AG08396 (cell line): ENCODE data around the gene PYHIN1.
A peak's percentile ranks its signal among the peaks of the same experiment; 100 is the strongest.
"Not testable (repeated sequence)": the region's sequence is repeated elsewhere in the genome, so short reads cannot be mapped to it uniquely, and the experiment has no call there.

Source experiments
- DNase-seq: peaks from one replicate; pipeline ENCODE4 v3.0.0; 2012; ENCODE audit warnings: low spot score, mixed read lengths

The PYHIN1 gene

GRCh38 chr1:158983235-158983634 lies 51.9 kb downstream of the PYHIN1 start:
- no peak for DNase-seq

- no peak for DNase-seq
These were observed 53.0 kb downstream of the PYHIN1 start for GRCh38 chr1:158984386-158984785.

DNA sequence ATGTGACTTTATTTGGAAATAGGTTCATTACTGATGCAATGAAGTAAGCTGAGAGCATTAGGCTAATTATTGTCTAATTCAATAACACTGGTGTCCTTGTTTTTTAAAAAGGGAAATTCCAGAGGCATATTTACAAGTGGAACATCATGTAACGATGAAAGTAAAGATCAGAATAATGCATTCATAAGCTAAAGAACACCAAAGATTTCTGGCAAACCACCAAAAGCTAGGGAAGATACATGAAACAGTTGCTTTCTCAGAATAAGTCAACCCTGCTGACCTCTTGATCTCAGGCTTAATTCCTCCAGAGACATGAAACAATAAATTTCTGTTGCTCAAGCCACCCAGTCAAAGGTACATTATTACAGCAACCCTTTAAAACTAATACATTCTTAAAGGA lies 58.1 kb downstream of the PYHIN1 start:
- DNase-seq = no peak

GRCh38 chr1:158992787-158993312 lies 61.5 kb downstream of the PYHIN1 start:
- DNase-seq = no peak

DNA sequence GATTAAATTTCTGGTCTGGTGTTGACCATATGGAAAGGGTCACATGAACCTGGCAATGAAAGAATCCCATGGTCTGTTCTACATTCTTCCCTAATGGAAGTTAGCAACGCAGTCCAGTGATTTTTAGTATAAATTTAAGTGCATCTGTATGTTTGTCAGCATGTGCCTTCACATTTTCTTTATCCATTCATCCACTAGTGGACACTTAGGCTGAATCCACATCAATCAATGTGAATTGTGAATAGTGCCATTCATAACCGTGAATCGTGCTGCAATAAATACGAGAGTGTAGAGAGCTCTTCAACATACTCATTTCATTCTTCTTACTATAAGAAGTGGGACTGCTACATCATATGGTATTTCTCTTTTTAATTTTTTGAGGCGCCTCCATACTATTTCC lies 65.6 kb downstream of the PYHIN1 start:
- DNase-seq = no peak

- DNase-seq = no peak
These were observed 66.9 kb downstream of the PYHIN1 start for GRCh38 chr1:158998037-158998780.

DNA sequence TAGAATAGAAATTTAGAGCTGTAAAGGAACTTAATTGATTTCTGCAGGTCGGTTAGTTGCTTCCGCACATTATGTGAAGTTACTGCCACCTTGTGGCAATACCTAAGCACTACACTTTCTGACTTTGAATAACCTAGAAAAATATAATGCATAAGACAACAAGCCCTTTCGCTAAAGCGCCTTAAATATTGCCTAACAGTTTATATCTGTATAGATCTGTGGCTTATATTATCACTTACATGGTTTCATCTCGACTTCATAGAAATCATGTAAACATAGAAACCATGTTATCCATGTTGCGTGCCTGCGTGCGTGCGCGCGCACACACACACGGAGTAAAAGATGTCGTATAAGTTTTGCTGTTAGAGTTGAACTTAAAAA lies 67.4 kb downstream of the PYHIN1 start:
- peak; percentile 12 for DNase-seq

GRCh38 chr1:158999316-159000069 lies 68.1 kb downstream of the PYHIN1 start:
- peak; percentile 44 for DNase-seq

- no peak for DNase-seq
These were observed 68.7 kb downstream of the PYHIN1 start for GRCh38 chr1:159000070-159000409.

DNA sequence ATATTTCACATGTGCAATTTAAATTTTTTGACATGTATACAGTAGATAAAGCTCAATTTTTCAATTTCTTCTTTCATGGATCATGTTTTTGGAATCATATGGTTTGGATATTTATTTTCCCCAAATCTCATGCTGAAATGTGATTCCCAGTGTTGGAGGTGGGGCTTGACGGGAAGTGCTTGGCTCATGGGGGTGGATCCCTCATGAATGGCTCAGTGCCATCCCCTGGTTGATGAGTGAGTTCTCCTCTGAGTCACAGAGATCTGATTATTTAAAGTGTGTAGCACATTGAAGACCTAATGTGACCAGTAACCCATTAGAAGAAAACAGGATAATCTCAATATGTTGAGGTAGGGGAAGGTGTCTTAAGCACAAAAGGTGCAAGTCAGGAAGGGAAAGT lies 69.3 kb downstream of the PYHIN1 start:
- DNase-seq = peak; percentile 72

DNA sequence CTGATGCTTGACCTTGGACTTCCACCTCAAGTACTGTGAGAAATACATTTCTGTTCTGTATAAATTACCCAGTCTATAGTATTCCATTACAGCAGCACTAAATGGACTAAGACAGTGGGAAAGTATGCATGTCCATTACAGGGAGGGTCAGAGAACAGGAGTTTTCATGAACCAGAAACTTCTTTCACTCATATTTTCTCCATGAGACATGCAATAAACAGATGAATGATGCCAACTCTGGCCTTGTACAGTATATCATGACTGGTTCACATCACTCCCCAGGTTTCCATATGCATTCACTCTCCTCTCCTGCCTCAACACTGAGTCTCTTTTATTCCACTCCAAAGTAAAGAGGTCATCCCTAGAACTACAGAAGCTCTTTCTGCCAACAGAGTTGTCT lies 73.8 kb downstream of the PYHIN1 start:
- DNase-seq = no peak

DNA sequence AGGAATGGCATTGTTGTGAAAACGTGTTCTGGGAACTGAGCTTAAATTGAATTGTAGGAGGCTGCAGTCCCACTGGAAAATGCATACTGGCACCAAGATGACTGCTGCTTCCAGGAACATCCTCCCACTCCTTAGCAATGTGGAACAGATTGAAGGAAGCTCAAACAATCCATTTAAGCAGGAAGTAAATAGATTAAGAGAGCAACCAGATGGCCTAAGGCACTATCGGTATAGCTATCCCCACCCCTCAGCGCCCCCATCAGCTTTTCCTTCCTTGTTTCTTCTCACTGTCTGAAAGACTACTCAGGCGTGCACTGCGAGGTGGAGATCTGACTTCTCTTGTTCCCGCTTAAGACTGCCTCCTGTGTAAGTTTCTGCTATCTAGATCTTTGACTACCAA lies 74.3 kb downstream of the PYHIN1 start:
- DNase-seq = no peak

GRCh38 chr1:159006210-159006807 lies 75.0 kb downstream of the PYHIN1 start:
- DNase-seq = not testable (repeated sequence)

GRCh38 chr1:159007726-159008125 lies 76.4 kb downstream of the PYHIN1 start:
- no peak for DNase-seq

GRCh38 chr1:159008744-159009188 lies 77.4 kb downstream of the PYHIN1 start:
- no peak for DNase-seq

- no peak for DNase-seq
These were observed 77.9 kb downstream of the PYHIN1 start for GRCh38 chr1:159009287-159009686.

DNA sequence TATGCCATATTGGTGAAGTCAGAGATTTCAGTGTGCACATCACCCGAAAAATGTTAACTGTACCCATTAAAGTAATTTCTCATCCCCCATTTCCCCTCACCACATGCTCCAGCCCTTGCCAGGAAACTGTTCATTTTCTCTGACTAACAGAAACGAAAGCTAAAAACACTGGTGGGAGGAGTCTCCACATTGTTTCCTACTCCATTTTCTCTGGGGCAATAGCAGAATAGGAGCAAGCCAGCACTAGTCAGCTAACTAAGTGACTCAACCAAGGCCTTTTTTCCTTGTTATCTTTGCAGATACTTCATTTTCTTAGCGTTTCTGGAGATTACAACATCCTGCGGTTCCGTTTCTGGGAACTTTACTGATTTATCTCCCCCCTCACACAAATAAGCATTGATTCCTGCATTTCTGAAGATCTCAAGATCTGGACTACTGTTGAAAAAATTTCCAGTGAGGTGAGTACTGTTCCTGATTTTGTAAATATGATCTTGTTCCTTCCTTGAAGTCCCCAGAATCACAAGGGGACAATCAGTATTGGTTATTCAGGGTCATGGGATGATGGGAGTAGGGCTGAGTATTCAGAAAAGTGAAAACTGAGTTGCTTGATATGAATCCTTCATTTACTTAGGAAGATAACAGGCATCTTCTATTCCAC lies 78.5 kb downstream of the PYHIN1 start, which contains the start of gene IFI16:
IFI16 (plus strand) TSS at position 204 of the 658 bp plus-strand sequence. CDS start 4,774 bp downstream, outside the sequence.
- DNase-seq = peak; percentile 81

DNA sequence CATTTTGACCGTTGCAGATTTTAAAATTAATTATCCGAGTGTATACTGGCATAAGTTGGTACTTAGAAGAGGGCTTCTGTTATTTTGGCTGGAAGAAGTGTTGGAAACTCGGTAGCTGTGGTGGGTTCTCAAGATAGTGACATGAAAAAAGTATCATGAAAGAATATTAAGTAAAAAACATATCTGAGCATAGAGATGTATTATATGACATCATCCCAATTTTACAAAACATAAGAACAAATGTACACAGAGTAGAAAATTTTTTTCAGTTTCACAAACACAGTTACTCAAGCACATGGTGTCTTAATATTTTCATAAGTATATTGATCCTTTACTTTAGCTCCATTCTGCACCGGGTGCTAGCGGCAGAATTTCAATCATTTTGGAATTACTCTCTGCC lies 79.0 kb downstream of the PYHIN1 start:
- DNase-seq = no peak

DNA sequence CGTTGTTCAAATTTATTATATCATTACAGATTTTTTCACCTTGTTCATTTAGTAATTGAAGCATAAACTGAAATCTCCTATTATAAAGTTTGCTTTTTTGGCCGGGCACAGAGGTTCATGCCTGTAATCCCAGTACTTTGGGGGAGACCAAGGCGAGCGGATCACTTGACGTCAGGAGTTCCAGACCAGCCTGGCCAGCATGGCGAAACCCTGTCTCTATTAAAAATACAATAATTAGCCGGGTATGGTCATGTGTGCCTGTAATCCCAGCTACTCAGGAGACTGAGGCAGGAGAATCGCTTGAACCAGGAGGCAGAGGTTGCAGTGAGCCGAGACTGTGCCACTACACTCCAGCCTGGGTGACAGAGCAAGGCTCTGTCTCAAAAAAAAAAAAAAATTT lies 79.6 kb downstream of the PYHIN1 start:
- DNase-seq = not testable (repeated sequence)

DNA sequence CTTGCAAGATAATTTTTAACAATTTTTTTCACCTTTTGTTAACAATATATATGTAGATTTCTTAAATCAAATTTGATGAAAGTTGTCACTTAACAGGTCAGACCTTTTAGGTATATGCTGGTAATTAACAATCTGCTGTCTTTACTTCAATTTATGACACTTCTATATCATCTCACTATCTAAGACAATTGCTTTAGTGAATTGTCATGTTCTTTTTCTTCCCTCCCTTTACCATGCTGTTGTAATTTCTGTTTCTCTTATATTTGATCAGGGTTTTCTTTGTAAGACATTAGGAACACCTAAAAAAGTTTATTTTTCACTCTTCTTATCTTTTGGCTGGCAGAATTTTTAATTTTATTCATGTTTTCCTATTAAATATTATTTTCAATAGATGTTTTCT lies 80.4 kb downstream of the PYHIN1 start:
- DNase-seq = no peak

DNA sequence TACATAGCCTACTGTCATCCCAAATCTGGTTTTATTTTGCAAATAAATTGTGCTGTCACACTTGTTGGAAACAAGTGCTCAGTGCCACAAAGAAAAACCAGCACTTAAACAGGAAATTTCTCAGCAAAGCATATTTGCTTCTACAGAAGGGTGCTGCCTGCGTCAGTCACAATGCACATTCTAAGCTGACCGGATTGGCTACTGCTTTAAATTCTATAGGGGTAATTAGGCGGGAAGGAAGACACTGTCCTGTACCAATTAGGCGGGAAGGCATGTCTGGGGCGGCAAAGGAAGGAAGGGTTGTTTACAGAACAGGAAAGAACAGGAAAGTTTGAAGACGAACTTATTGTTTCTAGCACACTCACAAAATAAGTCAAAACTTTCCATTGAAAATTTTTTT lies 81.1 kb downstream of the PYHIN1 start:
- no peak for DNase-seq

DNA sequence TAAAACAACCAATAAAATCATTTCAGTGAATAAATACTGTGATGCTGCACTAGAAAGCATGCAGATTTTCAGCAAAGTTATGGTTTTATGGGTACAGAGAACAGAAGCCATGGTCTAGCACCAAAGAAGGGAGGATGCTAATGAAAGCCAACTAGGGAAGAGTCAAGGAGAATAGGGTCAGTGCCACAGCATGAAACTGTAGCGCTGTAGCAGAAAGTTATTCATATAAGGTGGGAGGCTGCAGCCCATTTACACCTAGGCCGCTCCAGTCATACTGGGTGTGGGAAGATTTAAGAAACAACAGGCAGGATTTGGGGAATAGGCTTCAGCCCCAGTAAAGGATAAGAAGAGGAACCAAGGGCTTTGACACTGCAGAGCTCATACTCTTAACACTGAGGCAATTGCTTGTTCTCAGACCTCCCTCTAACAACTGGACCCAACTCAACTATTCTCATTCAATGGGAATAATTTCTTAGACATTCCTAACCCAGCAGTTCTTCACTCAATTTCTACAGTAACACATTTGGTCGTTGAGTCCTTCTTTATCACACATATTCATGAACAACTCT lies 82.7 kb downstream of the PYHIN1 start:
- no peak for DNase-seq
